Activated CD8-positive, alpha-beta memory T cell treated with anti-CD3 and anti-CD28 coated beads, Interleukin-2, amount 50 U/mL, for 24 hours (primary cell): ENCODE results near the gene CEP72.
"Not testable (repeated sequence)": the region's sequence is repeated elsewhere in the genome, so short reads cannot be mapped to it uniquely, and the experiment has no call there.

Experiments
- DNase-seq: peaks from one replicate; pipeline ENCODE4 v3.0.0-alpha.2; 2020; ENCODE audit errors: extremely low read depth

CEP72 gene

GRCh38 chr5:598564-598890, 13.6 kb upstream of the CEP72 start:
- DNase-seq, result no peak

- DNase-seq, result no peak
Measured at GRCh38 chr5:600886-601541, 11.1 kb upstream of the CEP72 start.

- DNase-seq, result no peak
Measured at GRCh38 chr5:601771-602465, 10.2 kb upstream of the CEP72 start.

- no peak for DNase-seq
Measured at GRCh38 chr5:602466-603035, 9.6 kb upstream of the CEP72 start.

GRCh38 chr5:603081-603998, 8.8 kb upstream of the CEP72 start:
- DNase-seq, result no peak

GRCh38 chr5:604391-604831, 7.7 kb upstream of the CEP72 start:
- no peak for DNase-seq

GRCh38 chr5:605090-605489, 7.0 kb upstream of the CEP72 start:
- not testable (repeated sequence) for DNase-seq

- DNase-seq, result no peak
Measured at GRCh38 chr5:606061-606460, 6.1 kb upstream of the CEP72 start.

- DNase-seq, result no peak
Measured at GRCh38 chr5:606526-607399, 5.4 kb upstream of the CEP72 start.

- DNase-seq, result no peak
Measured at GRCh38 chr5:607541-608428, 4.4 kb upstream of the CEP72 start.

GRCh38 chr5:608429-609370, 3.4 kb upstream of the CEP72 start:
- no peak for DNase-seq

GRCh38 chr5:609506-609905, 2.6 kb upstream of the CEP72 start:
- no peak for DNase-seq

- no peak for DNase-seq
Measured at GRCh38 chr5:610011-610743, 2.0 kb upstream of the CEP72 start.

- DNase-seq, result no peak
Measured at GRCh38 chr5:610744-611730, 1.1 kb upstream of the CEP72 start.

GRCh38 chr5:612498-613424, 621 bp downstream of the CEP72 start:
- no peak for DNase-seq

GRCh38 chr5:616484-617039, 4.4 kb downstream of the CEP72 start:
- no peak for DNase-seq
